ENCODE measurements around the gene FGF11. TPM values are rescaled to one million over a fixed set of nuclear protein-coding genes. Genes with fewer than 3 reads are reported as not detected.

The FGF11 gene
- total and polyA plus RNA-seq, 2 of the 13 experiments (the other 11 are each of a cell fraction or from before 2014, with no cell fraction given), result 0.20 to 7.6 TPM

- H3K4me1 ChIP-seq (ENCODE audit: insufficient read depth, low read length), result peaks cover 59% of the 10 kb centered on the region
- H3K79me2 ChIP-seq (ENCODE audit: insufficient read depth, low read length), result peaks cover 34% of the 10 kb centered on the region
- in situ Hi-C loops (cut with HindIII; ENCODE audit: extremely low pct_ligation_motif_present, low pct_unique_long_range_greater_than_20kb) (no loop called here), intact Hi-C loops (cut with micrococcal nuclease; ENCODE audit: unreplicated experiment) (no loop called here)
- ChIA-PET CTCF (ENCODE audit: low intra/inter-chr PET ratio, low total read pairs) (no interaction called here), POLR2A (interaction anchor here (0.7 kb wide), 2 partner anchors 26 to 414 kb away, joined by 3 read pairs; no protein-coding TSS in a partner anchor)
- TSS peak; percentile 22 for BruUV-seq (replicated peaks)
- H3K27ac ChIP-seq (ENCODE audit: extremely low read length, insufficient read depth, low read length), result no peak overlapping the region
- no peak overlapping the region for H3K9ac ChIP-seq (ENCODE audit: insufficient read depth, low read depth, low read length)
- DNase-seq (ENCODE audit: low spot score) (no peak), FAIRE-seq (no peak), ATAC-seq (no peak)
- no peaks in the 10 kb centered on the region for H3K9me3 ChIP-seq (ENCODE audit: low read length)
- WGBS (ENCODE audit: low lambda C conversion rate), result 100% methylated on average over 2 of the region's 2 CpGs
- no peaks in the 10 kb centered on the region; a peak in 1 of 5 replicates for H3K36me3 ChIP-seq (replicated peaks in 1 of 2; ENCODE audit: control insufficient read depth in 1 of 2, insufficient read depth in 2 of 2, low read length in 2 of 2)
- no peaks in the 10 kb centered on the region for H3K27me3 ChIP-seq (ENCODE audit: control insufficient read depth in 1 of 2, insufficient read depth in 2 of 2, low read length in 2 of 2)
- no peak overlapping the region for H3K4me3 ChIP-seq (replicated peaks in 1 of 3; ENCODE audit: insufficient read depth in 1 of 3, low read depth in 2 of 3, low read length in 3 of 3)
- TF ChIP-seq FOXP1 (IDR thresholded peaks at IDR 0.05) (no peak), FOXP1 (CRISPR knock-in tag; IDR thresholded peaks at IDR 0.05) (no peak), KDM3A (CRISPR knock-in tag; IDR thresholded peaks at IDR 0.05; ENCODE audit: low read depth) (no peak), ZBTB1 (CRISPR knock-in tag; IDR thresholded peaks at IDR 0.05; ENCODE audit: borderline replicate concordance) (no peak), ZSCAN29 (CRISPR knock-in tag; conservative IDR thresholded peaks at IDR 0.05) (no peak), TBX3 (IDR thresholded peaks at IDR 0.05; ENCODE audit: borderline replicate concordance) (no peak), RBM22 (optimal IDR thresholded peaks at IDR 0.05; ENCODE audit: low read length) (no peak), GRHL1 (CRISPR knock-in tag; conservative IDR thresholded peaks at IDR 0.05) (no peak), HES4 (CRISPR knock-in tag; IDR thresholded peaks at IDR 0.05; ENCODE audit: borderline replicate concordance) (no peak), DMAP1 (CRISPR knock-in tag; IDR thresholded peaks at IDR 0.05) (no peak), NR2C2 (CRISPR knock-in tag; IDR thresholded peaks at IDR 0.05; ENCODE audit: borderline replicate concordance) (no peak), MBNL3 (CRISPR knock-in tag; conservative IDR thresholded peaks at IDR 0.05) (no peak)
- peaks cover 24% of the 10 kb centered on the region for H4K20me1 ChIP-seq (ENCODE audit: insufficient read depth, low read length)
- no peak overlapping the region for H3K4me2 ChIP-seq (ENCODE audit: low read depth, low read length)
- H2AFZ ChIP-seq (ENCODE audit: low read length), result no peak overlapping the region
Measured at GRCh38 chr17:7471729-7472128, 32.4 kb downstream of the FGF11 start.

All from HepG2 (cell line).